ENCODE measurements around the gene SEZ6L2.
"Not testable (repeated sequence)": the region's sequence is repeated elsewhere in the genome, so short reads cannot be mapped to it uniquely, and the experiment has no call there.

SEZ6L2 gene

DNA sequence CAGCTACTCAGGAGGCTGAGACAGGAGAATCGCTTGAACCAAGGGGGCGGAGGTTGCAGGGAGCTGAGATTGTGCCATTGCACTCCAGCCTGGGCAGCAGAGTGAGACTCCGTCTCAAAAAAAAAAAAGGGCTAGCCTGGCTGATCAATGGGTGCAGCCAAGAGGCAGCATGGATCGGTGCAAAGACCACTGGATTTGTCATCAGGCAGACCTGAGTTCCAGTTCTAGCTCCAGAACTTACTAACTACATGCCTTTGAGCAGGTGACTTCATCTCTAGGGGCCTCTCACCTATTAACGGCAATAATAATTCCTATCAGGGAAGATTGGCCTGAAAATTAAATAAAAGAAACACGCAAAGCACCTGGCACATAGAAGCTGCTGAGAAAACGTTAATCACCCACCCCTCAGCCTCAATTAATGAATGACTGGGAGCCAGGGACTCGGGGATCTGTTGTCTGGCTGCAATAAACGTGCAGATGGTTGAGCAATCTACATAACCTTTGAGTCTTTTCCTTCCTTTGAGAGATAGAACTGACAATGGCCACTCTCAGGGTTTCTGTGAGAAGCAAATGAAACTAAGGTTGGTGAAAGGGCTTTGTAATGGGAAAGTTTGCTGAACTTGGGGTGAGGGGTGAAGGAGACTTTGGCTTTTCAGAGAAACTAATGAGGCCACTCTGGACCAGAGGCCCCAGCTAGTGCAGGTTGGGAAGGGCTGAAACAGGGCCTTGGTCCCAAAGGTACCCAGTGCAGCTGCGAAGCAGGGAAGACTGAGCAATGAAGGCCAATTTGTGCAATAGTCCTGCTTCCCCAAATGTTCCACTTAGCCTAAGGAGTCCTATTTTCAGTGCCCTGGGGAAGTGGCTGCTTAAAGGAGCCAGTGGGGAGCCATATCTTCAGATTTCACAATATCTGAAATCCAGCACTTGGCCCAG, 7.6 kb downstream of the SEZ6L2 start:
- H3K9me3 Mint-ChIP-seq = no peaks in the 10 kb centered on the region
- H3K36me3 Mint-ChIP-seq (ENCODE audit: insufficient read depth) = no peaks in the 10 kb centered on the region
- H3K27me3 Mint-ChIP-seq = peaks cover 15 to 48% of the 10 kb centered on the region in 2 donors
- H3K4me1 Mint-ChIP-seq (ENCODE audit: low read depth in 2 of 2) = no peaks in the 10 kb centered on the region
- ATAC-seq (replicated peaks) (no peak), DNase-seq (no peak)
- no peak overlapping the region for H3K4me3 Mint-ChIP-seq
- no peak overlapping the region for H3K27ac Mint-ChIP-seq

DNA sequence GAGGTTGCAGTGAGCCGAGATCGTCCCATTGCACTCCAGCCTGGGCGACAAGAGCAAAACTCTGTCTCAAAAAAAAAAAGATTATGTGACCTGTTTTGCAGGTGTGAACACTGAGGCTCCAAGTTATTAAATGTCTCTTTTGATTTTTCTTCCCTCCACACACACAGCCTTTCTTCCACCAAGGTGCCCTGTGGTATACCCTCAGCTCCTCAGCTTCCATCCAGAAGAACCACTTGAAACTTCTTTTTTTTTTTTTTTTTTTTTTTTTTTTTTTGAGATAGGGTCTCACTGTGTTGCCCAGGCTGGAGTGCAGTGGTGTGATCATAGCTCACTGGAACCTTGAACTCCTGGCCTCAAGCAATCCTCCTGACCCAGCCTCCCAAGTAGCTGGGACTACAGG, 10.0 kb downstream of the SEZ6L2 start:
- peaks cover 0 to 32% of the 10 kb centered on the region in 2 donors for H3K27me3 Mint-ChIP-seq
- H3K36me3 Mint-ChIP-seq (ENCODE audit: insufficient read depth); H3K4me3 Mint-ChIP-seq; H3K4me1 Mint-ChIP-seq (ENCODE audit: low read depth in 2 of 2); DNase-seq; H3K27ac Mint-ChIP-seq; H3K9me3 Mint-ChIP-seq; ATAC-seq (replicated peaks): not testable (repeated sequence)

DNA sequence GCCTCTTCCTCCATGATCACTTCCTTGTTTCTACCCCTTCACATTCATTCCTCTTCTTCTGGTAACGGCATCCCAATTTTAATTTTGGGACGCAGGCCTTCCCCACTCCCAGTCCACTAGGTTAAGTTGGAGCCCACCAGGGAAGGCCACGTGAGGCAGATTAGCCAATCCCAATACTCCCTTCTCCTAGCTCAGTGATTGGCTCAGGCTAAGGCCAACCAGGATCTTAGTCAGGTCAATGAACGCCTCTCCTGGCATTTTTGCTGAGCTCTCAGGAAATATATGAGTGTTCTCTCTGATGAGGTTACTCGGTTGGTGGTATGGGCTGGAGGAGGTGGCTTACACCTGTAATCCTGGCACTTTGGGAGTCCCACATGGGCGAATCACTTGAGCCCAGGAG, 15.4 kb downstream of the SEZ6L2 start:
- peaks cover 19 to 54% of the 10 kb centered on the region in 2 donors for H3K27me3 Mint-ChIP-seq
- ATAC-seq (replicated peaks) (no peak), DNase-seq (no peak)
- H3K4me3 Mint-ChIP-seq = no peak overlapping the region
- H3K9me3 Mint-ChIP-seq = no peaks in the 10 kb centered on the region
- H3K4me1 Mint-ChIP-seq (ENCODE audit: low read depth in 2 of 2) = no peaks in the 10 kb centered on the region
- H3K27ac Mint-ChIP-seq = no peak overlapping the region
- H3K36me3 Mint-ChIP-seq (ENCODE audit: insufficient read depth) = peaks cover 3% of the 10 kb centered on the region

DNA sequence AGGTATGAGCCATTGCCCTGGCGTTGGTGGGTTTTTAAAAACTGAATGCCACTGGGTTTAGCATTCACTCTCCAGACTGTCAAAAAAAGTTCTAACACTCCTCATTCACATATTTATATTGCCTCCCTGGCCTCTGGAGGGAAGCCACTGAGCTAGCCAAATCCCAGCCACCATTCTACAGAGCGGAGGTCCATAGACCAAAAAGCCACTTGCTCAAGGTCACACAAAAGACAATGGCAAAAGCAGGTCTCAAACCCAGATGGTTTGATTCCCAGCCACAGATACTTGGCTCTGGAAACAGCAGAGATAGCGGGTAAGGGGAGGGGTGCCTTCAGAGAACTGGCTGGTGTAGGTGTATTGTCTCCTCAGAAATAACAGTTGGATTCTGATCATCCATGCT, 18.3 kb downstream of the SEZ6L2 start:
- H3K4me1 Mint-ChIP-seq (ENCODE audit: low read depth in 2 of 2) = peaks cover 17 to 21% of the 10 kb centered on the region in 2 donors
- ATAC-seq (replicated peaks) (no peak), DNase-seq (no peak)
- peaks cover 38 to 73% of the 10 kb centered on the region in 2 donors for H3K27me3 Mint-ChIP-seq
- H3K4me3 Mint-ChIP-seq = no peak overlapping the region
- H3K27ac Mint-ChIP-seq = no peak overlapping the region
- peaks cover 0 to 6% of the 10 kb centered on the region in 2 donors for H3K9me3 Mint-ChIP-seq
- peaks cover 7% of the 10 kb centered on the region for H3K36me3 Mint-ChIP-seq (ENCODE audit: insufficient read depth)

DNA sequence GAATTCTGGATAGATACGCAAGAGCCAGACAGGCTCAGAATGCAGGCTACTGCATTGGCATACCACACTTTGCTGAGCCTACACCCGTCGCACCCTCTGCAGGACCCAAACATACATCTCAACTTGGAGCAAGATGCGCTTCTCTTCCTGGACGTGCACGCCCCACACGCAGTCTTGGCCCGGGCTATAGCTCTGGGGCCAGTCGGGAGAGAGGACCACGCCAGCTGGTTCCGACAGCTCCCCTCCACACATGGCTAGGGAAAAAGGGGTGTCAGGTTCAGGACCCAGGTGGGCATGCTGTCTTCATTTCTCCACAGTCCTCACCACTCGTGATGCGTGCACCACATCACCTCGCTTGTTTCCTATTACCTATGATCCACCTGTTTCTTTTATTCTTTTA, 21.2 kb downstream of the SEZ6L2 start:
- Mint-ChIP-seq H3K9me3 (peaks cover 0 to 6% of the 10 kb centered on the region in 2 donors), H3K27ac (no peak overlapping the region), H3K27me3 (peaks cover 37 to 61% of the 10 kb centered on the region in 2 donors), H3K36me3 (ENCODE audit: insufficient read depth) (peaks cover 10% of the 10 kb centered on the region), H3K4me1 (ENCODE audit: low read depth in 2 of 2) (peaks cover 20 to 24% of the 10 kb centered on the region in 2 donors), H3K4me3 (peak overlapping the region; percentile 69 to 70)
- DNase-seq = no peak
- ATAC-seq (replicated peaks) = no peak

DNA sequence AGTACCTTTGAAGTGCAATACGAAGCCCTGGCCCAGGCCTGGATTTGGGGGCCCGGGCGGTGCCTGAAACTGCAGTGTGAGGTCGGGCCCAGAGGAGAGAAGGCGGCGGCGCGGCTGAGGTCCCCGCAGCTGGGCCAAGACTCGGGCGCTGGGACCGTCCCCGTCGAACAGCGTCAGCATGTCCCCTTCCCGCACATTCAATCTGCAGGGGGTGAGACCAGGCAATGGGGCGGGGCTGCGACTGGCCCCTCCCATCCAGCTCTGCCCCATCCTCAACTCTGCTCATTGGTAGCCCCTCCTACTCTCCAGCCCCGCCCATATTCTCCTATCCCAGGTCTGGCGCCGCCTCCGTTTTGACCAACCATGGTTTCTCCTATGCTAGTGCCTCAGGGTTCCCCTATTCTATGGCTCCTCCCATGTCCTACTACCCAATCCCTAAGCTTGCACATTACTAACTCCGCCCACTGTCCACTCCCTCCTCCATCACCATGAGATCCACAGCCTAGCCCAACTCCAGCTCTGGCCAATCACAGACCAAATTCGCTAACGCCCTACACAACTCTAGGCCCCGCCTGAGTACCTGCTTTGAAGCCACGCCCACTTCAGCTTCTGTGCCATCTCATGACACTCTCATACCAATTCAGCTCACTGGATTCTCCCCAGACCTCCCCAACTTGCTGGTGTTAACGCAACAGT, 21.9 kb downstream of the SEZ6L2 start:
- peak overlapping the region in 1 of 2 donors; percentile 76 for H3K27ac Mint-ChIP-seq
- peaks cover 0 to 6% of the 10 kb centered on the region in 2 donors for H3K9me3 Mint-ChIP-seq
- peak overlapping the region; percentile 69 to 70 for H3K4me3 Mint-ChIP-seq
- peak in 2 of 3 experiments; percentile 15 to 23 for DNase-seq
- peaks cover 10% of the 10 kb centered on the region for H3K36me3 Mint-ChIP-seq (ENCODE audit: insufficient read depth)
- peak; percentile 66 for ATAC-seq (replicated peaks)
- peaks cover 30 to 54% of the 10 kb centered on the region in 2 donors for H3K27me3 Mint-ChIP-seq
- peaks cover 20 to 24% of the 10 kb centered on the region in 2 donors for H3K4me1 Mint-ChIP-seq (ENCODE audit: low read depth in 2 of 2)

DNA sequence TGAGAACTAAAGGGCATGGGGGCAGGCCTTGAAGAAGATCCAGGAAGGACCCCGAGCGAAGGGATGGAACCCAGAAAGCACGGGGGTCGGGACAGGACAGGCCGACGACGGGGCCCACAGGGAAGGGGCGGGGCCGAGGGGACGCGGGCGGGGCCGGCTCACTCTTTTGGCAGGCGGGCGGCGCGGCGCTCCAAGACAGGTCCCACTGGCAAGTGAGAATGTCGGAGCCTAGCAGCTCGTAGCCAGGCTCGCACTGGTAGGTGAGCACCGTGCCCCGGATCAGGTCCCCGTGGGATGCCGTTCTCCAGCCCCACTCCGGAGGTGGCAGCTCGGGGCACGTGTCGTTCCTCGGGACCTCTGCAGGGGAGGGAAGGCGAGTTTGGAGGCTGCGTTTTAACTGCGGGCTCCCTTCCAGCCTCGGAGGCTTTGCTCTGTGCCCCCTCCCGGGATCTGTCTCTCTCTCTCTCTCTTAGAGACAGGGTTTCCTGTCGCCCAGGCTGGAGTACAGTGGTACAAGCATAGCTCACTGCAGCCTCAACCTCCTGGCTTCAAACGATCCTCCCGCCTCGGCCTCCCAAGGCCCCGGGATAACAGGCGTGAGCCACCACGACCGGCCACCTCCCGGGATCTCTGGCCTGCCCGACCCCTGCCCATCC, 22.6 kb downstream of the SEZ6L2 start:
- H3K27me3 Mint-ChIP-seq = peaks cover 30 to 54% of the 10 kb centered on the region in 2 donors
- peak overlapping the region; percentile 69 to 70 for H3K4me3 Mint-ChIP-seq
- ATAC-seq (replicated peaks) (peak; percentile 59), DNase-seq (peak in 2 of 3 experiments; percentile 16 to 18)
- H3K9me3 Mint-ChIP-seq = peaks cover 0 to 6% of the 10 kb centered on the region in 2 donors
- peak overlapping the region in 1 of 2 donors; percentile 76 for H3K27ac Mint-ChIP-seq
- peaks cover 20 to 24% of the 10 kb centered on the region in 2 donors for H3K4me1 Mint-ChIP-seq (ENCODE audit: low read depth in 2 of 2)
- H3K36me3 Mint-ChIP-seq (ENCODE audit: insufficient read depth) = peaks cover 10% of the 10 kb centered on the region

DNA sequence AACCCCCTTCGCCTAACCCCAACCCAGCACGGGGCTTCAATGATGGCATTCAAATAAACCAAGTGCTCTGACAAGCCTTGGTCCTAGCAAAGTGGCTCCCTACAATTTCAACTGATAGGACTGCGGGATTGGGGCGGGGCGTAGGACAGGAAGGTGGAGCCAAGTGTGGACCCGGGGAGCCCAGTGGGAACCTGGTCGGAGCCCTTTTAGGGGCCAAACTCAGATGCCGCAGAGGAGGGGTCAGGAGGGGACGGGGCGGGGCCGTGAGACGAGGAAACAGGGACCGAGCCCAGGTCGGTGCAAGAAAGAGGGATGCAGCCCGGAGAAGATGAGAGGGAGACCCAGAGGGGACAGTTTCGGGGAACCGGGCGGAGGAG, 23.1 kb downstream of the SEZ6L2 start:
- Mint-ChIP-seq H3K27ac (no peak overlapping the region), H3K36me3 (ENCODE audit: insufficient read depth) (peaks cover 10% of the 10 kb centered on the region), H3K4me3 (peak overlapping the region; percentile 69 to 70), H3K9me3 (peaks cover 0 to 6% of the 10 kb centered on the region in 2 donors), H3K27me3 (peaks cover 30 to 51% of the 10 kb centered on the region in 2 donors), H3K4me1 (ENCODE audit: low read depth in 2 of 2) (peaks cover 20 to 24% of the 10 kb centered on the region in 2 donors)
- no peak for DNase-seq
- peak; percentile 12 for ATAC-seq (replicated peaks)

DNA sequence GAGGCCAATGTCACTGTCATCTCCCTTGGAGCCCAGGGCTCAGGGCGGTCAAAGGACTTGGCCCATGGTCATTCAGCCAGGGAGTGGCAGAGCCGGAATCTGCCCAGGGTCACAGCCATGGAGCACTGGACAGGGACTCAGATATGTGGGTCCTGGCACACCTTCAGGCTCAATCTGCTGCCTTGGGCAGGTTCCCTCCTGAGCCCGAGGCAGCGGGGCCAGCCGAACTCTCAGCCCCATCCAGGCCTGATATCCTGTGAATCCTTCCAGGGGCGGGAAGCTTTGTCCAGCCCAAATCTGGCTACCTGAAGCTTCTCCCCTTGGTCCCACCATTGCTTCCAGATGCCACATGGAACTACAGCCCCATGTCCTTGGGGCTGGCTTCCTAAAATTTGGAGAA, 24.1 kb downstream of the SEZ6L2 start:
- Mint-ChIP-seq H3K36me3 (ENCODE audit: insufficient read depth) (peaks cover 10% of the 10 kb centered on the region), H3K27ac (no peak overlapping the region), H3K4me3 (no peak overlapping the region), H3K9me3 (peaks cover 0 to 6% of the 10 kb centered on the region in 2 donors), H3K4me1 (ENCODE audit: low read depth in 2 of 2) (peaks cover 20 to 24% of the 10 kb centered on the region in 2 donors), H3K27me3 (peaks cover 30 to 44% of the 10 kb centered on the region in 2 donors)
- DNase-seq (no peak), ATAC-seq (replicated peaks) (no peak)

DNA sequence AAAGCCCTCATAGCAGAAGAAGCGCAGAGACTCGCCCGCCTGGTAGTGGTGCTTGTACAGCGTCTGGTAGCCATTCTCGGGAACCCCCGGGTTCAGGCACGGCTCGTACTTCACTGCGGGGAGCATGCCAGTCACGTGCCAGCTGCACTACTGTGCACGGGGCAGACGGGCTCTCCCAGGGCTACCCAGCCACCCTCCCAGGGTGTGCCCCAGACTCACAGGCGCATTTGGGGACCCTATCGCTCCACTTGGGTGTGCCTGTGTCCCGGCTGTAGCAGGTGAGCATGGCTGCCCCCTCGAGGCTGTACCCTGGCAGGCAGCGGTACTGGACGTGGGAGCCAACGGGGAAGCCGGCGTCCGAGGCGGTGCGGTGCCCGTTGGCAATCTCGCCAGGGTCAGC, 26.0 kb downstream of the SEZ6L2 start:
- Mint-ChIP-seq H3K4me1 (ENCODE audit: low read depth in 2 of 2) (peaks cover 20 to 24% of the 10 kb centered on the region in 2 donors), H3K27me3 (peaks cover 23 to 31% of the 10 kb centered on the region in 2 donors), H3K4me3 (no peak overlapping the region), H3K27ac (no peak overlapping the region), H3K36me3 (ENCODE audit: insufficient read depth) (peaks cover 6% of the 10 kb centered on the region), H3K9me3 (peaks cover 0 to 6% of the 10 kb centered on the region in 2 donors)
- no peak for DNase-seq
- no peak for ATAC-seq (replicated peaks)

DNA sequence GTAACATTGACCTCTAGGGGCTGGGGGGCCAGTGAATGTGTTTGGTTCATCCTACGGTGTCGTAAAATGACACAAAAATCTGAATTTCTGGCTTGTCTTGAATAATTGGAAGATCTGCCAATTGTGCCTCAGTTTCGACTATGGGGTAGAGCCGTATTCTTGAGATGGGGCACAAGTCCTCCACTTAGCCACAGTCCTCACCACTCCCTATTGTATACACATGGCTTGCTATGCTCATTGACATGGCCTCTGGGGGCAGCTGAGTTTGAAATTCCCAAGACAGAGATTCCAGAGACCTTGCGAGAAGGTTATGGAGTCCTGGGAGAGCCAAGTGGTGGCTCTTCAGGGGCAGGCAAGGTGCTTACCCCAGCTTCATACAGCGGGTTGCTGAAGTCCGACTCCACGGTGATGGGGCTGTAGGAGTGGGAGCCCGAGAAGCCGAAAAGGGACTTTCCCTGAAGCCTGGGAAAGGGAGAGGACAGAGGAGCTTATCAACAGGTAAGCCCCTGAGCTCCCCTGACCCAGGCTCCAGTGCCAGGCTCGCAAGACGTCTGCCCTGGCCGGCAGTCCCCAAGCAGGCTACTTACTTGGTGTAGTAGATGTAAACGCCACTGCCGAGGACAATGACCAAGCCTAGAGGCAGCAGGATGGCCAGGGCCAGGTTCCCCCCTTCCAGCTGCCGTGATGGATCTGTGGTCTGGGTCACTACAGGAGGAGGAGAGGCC, 27.4 kb downstream of the SEZ6L2 start:
- ATAC-seq (replicated peaks) = no peak
- Mint-ChIP-seq H3K4me1 (ENCODE audit: low read depth in 2 of 2) (peaks cover 9 to 12% of the 10 kb centered on the region in 2 donors), H3K36me3 (ENCODE audit: insufficient read depth) (peaks cover 2% of the 10 kb centered on the region), H3K4me3 (no peak overlapping the region), H3K27me3 (peaks cover 15 to 17% of the 10 kb centered on the region in 2 donors), H3K9me3 (no peaks in the 10 kb centered on the region), H3K27ac (peak overlapping the region in 1 of 2 donors; percentile 38)
- DNase-seq = no peak

DNA sequence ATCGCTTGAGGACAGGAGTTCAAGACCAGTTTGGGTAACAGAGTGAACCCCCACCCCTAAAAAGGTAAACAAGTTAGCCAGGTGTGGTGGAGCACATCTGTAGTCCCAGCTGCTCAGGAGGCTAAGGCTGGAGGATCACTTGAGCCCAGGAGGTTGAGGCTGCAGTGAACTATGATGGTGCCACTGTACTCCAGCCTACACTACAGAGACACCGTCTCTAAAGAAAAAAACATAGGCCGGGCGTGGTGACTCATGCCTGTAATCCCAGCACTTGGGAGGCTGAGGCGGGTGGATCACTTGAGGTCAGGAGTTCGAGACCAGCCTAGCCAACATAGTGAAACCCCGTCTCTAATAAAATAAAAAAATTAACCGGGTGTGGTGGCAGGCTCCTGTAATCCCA, 30.3 kb downstream of the SEZ6L2 start:
- not testable (repeated sequence) for DNase-seq; H3K36me3 Mint-ChIP-seq (ENCODE audit: insufficient read depth); H3K4me1 Mint-ChIP-seq (ENCODE audit: low read depth in 2 of 2); H3K9me3 Mint-ChIP-seq; ATAC-seq (replicated peaks); H3K27ac Mint-ChIP-seq; H3K4me3 Mint-ChIP-seq; H3K27me3 Mint-ChIP-seq
